Measurements from ENCODE around the gene LEFTY1. TPM values are rescaled to one million over a fixed set of nuclear protein-coding genes. Genes with fewer than 3 reads are reported as not detected.

Gene LEFTY1
- total RNA-seq, 4 donors from 2014 or later = 1.0 TPM; not detected in 3

DNA sequence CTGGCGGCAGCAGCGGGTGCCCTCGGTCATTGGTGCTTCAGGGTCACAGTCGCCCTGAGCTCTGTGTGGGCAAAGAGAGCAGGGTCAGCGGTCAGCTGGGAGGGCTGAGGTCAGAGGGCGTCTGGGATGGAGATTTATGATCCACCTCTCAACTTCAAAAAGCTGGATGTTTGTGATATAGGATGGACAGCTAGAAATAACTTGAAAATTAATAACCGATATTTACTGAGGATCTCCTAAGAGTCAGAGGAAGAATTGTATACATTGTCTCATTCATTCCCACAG lies 2.0 kb downstream of the LEFTY1 start:
- Histone ChIP-seq H3K27me3 (no peaks in the 10 kb centered on the region), H3K4me3 (replicated peaks in 1 of 3) (no peak overlapping the region), H3K36me3 (no peaks in the 10 kb centered on the region), H3K4me1 (peaks cover 4% of the 10 kb centered on the region in 2 donors), H3K9me3 (no peaks in the 10 kb centered on the region), H3K27ac (no peak overlapping the region)
- 93 to 99% methylated on average over 4 to 7 of the region's 7 CpGs for WGBS, 2 donors
- DNase-seq = no peak
- TF ChIP-seq POLR2A (IDR thresholded peaks at IDR 0.05) = no peak
- TF ChIP-seq, protein P1, sequence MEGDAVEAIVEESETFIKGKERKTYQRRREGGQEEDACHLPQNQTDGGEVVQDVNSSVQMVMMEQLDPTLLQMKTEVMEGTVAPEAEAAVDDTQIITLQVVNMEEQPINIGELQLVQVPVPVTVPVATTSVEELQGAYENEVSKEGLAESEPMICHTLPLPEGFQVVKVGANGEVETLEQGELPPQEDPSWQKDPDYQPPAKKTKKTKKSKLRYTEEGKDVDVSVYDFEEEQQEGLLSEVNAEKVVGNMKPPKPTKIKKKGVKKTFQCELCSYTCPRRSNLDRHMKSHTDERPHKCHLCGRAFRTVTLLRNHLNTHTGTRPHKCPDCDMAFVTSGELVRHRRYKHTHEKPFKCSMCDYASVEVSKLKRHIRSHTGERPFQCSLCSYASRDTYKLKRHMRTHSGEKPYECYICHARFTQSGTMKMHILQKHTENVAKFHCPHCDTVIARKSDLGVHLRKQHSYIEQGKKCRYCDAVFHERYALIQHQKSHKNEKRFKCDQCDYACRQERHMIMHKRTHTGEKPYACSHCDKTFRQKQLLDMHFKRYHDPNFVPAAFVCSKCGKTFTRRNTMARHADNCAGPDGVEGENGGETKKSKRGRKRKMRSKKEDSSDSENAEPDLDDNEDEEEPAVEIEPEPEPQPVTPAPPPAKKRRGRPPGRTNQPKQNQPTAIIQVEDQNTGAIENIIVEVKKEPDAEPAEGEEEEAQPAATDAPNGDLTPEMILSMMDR (IDR thresholded peaks at IDR 0.05) = no peak
- intact Hi-C loops (cut with DNase I) = loop anchor here (10.0 kb wide), 1 partner anchor 72 kb away; the partner anchor contains the start of gene EPHX1

GRCh38 chr1:225886159-225887029 lies 2.6 kb downstream of the LEFTY1 start:
- H3K27me3 ChIP-seq = no peaks in the 10 kb centered on the region
- 94 to 96% methylated on average over 17 to 18 of the region's 19 CpGs for WGBS, 2 donors
- TF ChIP-seq, protein P1 (IDR thresholded peaks at IDR 0.05) = no peak
- no peak for TF ChIP-seq POLR2A (IDR thresholded peaks at IDR 0.05)
- no peaks in the 10 kb centered on the region for H3K9me3 ChIP-seq
- H3K27ac ChIP-seq = no peak overlapping the region
- peaks cover 6 to 7% of the 10 kb centered on the region in 2 donors for H3K4me1 ChIP-seq
- intact Hi-C loops (cut with DNase I) = loop anchor here (10.0 kb wide), 1 partner anchor 72 kb away; the partner anchor contains the start of gene EPHX1
- DNase-seq = no peak
- H3K4me3 ChIP-seq (replicated peaks in 1 of 3) = no peak overlapping the region
- no peaks in the 10 kb centered on the region for H3K36me3 ChIP-seq

DNA sequence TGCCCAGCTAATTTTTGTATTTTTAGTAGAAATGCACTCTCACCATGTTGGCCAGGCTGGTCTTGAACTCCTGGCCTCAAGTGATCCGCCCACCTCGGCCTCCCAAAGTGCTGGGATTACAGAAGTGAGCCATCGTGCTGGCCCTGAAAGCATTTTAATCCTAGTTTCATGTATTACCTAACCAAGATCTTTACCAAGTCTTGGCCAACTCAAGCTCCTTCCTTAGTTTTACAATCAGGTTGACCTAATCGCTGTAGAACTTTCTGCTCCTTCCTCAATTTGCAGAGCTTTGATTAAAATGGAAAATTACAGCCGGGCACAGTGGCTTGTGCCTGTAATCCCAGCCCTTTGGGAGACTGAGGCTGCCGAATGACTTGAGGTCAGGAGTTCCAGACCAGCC lies 3.6 kb downstream of the LEFTY1 start:
- Histone ChIP-seq H3K4me1 (peaks cover 12 to 17% of the 10 kb centered on the region in 2 donors), H3K36me3 (no peaks in the 10 kb centered on the region), H3K27me3 (no peaks in the 10 kb centered on the region), H3K27ac (no peak overlapping the region), H3K9me3 (no peaks in the 10 kb centered on the region), H3K4me3 (replicated peaks in 1 of 3) (no peak overlapping the region)
- TF ChIP-seq, protein P1 (IDR thresholded peaks at IDR 0.05) = no peak
- TF ChIP-seq POLR2A (IDR thresholded peaks at IDR 0.05) = no peak
- WGBS, 2 donors = 96 to 97% methylated on average over 6 of the region's 6 CpGs
- no peak for DNase-seq
- intact Hi-C loops (cut with DNase I) = loop anchor here (10.0 kb wide), 1 partner anchor 71 kb away; the partner anchor contains the start of gene EPHX1

DNA sequence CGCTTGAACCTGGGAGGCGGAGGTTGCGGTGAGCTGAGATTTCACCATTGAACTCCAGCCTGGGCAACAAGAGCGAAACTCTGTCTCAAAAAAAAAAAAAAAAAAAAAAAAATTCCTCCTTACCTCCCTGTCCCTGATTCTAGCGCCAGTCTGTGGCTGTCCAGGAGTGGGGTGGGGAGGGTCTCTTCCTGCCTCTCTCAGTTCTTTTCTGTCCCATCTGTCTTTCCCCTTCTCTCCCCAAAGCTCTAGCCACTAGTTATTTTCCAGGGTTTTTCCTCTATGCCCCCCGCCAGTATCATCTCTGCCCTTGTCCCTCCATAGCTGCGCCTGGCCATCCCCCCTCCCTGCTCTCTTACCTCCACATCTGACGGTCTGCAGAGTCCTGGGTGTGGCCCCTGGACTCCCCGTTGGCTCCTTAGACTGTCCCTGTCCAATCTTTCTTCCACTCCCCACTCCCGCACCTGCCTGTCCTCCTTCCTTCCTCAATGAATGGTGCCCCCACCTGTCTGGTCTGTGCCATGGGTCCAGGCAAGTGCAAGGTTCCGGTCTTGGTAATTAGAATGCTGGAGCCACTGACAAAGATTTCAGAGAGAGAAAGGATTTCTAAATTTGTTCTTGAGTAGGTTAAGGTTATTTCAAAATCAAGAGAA lies 5.2 kb downstream of the LEFTY1 start:
- no peaks in the 10 kb centered on the region for H3K27me3 ChIP-seq
- H3K36me3 ChIP-seq = no peaks in the 10 kb centered on the region
- H3K9me3 ChIP-seq = no peaks in the 10 kb centered on the region
- intact Hi-C loops (cut with DNase I) = loop anchor here (10.0 kb wide), 1 partner anchor 69 kb away; the partner anchor contains the start of gene EPHX1
- no peak overlapping the region for H3K27ac ChIP-seq
- TF ChIP-seq POLR2A (IDR thresholded peaks at IDR 0.05) = no peak
- TF ChIP-seq, protein P1 (IDR thresholded peaks at IDR 0.05) = no peak
- no peak for DNase-seq
- 90 to 91% methylated on average over 11 of the region's 11 CpGs for WGBS, 2 donors
- peaks cover 16 to 33% of the 10 kb centered on the region in 2 donors for H3K4me1 ChIP-seq
- H3K4me3 ChIP-seq (replicated peaks in 1 of 3) = no peak overlapping the region

Measured in thyroid gland (tissue), 4 donors.